Astrocyte (in vitro differentiated cells and primary cell): ENCODE measurements around the gene BMPR1B. TPM values are rescaled to one million over a fixed set of nuclear protein-coding genes. Genes with fewer than 3 reads are reported as not detected.

ENCODE experiments used
- DNase-seq: peaks from one replicate; pipeline ENCODE4 v3.0.0-alpha.2; 2010; ENCODE audit warnings: low read depth
- FAIRE-seq: peaks from 2 replicates; lab custom pipeline; 2011; peaks lifted over from hg19 to GRCh38; lab: Jason Lieb, UNC
- H2AFZ ChIP-seq: 2 replicates; pipeline ENCODE4 v1.6.0; 2012; ENCODE audit warnings: low read depth, low read length, inconsistent platforms
- H3K27ac ChIP-seq: 2 replicates; pipeline ENCODE4 v1.5.1; 2011; ENCODE audit warnings: low read depth, low read length, inconsistent platforms
- H3K27me3 ChIP-seq: 2 replicates; pipeline ENCODE4 v1.6.0; 2011; ENCODE audit warnings: low read length, inconsistent platforms; ENCODE audit not compliant: insufficient read depth
- H3K36me3 ChIP-seq: 2 replicates; pipeline ENCODE4 v1.5.1; 2011; ENCODE audit warnings: low read length, inconsistent platforms; ENCODE audit not compliant: insufficient read depth
- H3K4me1 ChIP-seq: 2 replicates; pipeline ENCODE4 v1.5.1; 2011; ENCODE audit warnings: low read length, inconsistent platforms; ENCODE audit not compliant: insufficient read depth
- H3K4me2 ChIP-seq: 2 replicates; pipeline ENCODE4 v1.6.0; 2012; ENCODE audit warnings: low read length, inconsistent platforms
- H3K4me3 ChIP-seq: 2 replicates; pipeline ENCODE4 v1.5.1; 2011; ENCODE audit warnings: low read depth, mild to moderate bottlenecking, low read length, inconsistent platforms; ENCODE audit not compliant: insufficient read depth
- H3K79me2 ChIP-seq: 2 replicates; pipeline ENCODE4 v1.6.0; 2012; ENCODE audit warnings: mild to moderate bottlenecking, low read length, inconsistent platforms; ENCODE audit not compliant: insufficient read depth
- H3K9ac ChIP-seq: 2 replicates; pipeline ENCODE4 v1.6.0; 2012; ENCODE audit warnings: mild to moderate bottlenecking, low read length, inconsistent platforms
- H3K9me3 ChIP-seq: 2 replicates; pipeline ENCODE4 v1.5.1; 2012; ENCODE audit warnings: low read depth, mild to moderate bottlenecking, low read length, inconsistent platforms; ENCODE audit not compliant: insufficient read depth
- H4K20me1 ChIP-seq: 2 replicates; pipeline ENCODE4 v1.6.0; 2012; ENCODE audit warnings: low read length, inconsistent platforms; ENCODE audit not compliant: insufficient read depth
- H3K27ac Mint-ChIP-seq: one replicate; pipeline ENCODE4 v1.8.0; 2021; ENCODE audit warnings: mild to moderate bottlenecking, mixed read lengths; ENCODE audit not compliant: unreplicated experiment
- H3K27me3 Mint-ChIP-seq: one replicate; pipeline ENCODE4 v1.8.0; 2021; ENCODE audit warnings: low read depth, mixed read lengths; ENCODE audit not compliant: unreplicated experiment
- H3K36me3 Mint-ChIP-seq: one replicate; pipeline ENCODE4 v1.8.0; 2021; ENCODE audit warnings: low read depth, mixed read lengths; ENCODE audit not compliant: unreplicated experiment
- H3K4me1 Mint-ChIP-seq: one replicate; pipeline ENCODE4 v1.8.0; 2021; ENCODE audit warnings: low read depth, mixed read lengths; ENCODE audit not compliant: unreplicated experiment
- H3K4me3 Mint-ChIP-seq: one replicate; pipeline ENCODE4 v1.8.0; 2021; ENCODE audit warnings: mild to moderate bottlenecking, moderate library complexity, mixed read lengths; ENCODE audit not compliant: unreplicated experiment
- H3K9me3 Mint-ChIP-seq: one replicate; pipeline ENCODE4 v1.8.0; 2021; ENCODE audit warnings: mild to moderate bottlenecking, mixed read lengths; ENCODE audit not compliant: unreplicated experiment
- EZH2 ChIP-seq: IDR thresholded peaks from 2 replicates; pipeline ENCODE4 v1.6.1; 2012; ENCODE audit warnings: mild to moderate bottlenecking, low read length, inconsistent platforms; ENCODE audit not compliant: insufficient read depth
- total RNA-seq: library from RNA; stranded (reverse); gene quantifications from 2 replicates; pipeline ENCODE4 v1.2.1, GENCODE V29; 2021
- TF ChIP-seq, protein P1 (sequence below): IDR thresholded peaks from 2 replicates; pipeline ENCODE4 v1.5.1; 2011; ENCODE audit warnings: low read depth, mild to moderate bottlenecking, inconsistent platforms, low read length, moderate library complexity; ENCODE audit not compliant: insufficient read depth

The BMPR1B gene
- total RNA-seq, 1 donor from 2014 or later, result 14.1 TPM

DNA sequence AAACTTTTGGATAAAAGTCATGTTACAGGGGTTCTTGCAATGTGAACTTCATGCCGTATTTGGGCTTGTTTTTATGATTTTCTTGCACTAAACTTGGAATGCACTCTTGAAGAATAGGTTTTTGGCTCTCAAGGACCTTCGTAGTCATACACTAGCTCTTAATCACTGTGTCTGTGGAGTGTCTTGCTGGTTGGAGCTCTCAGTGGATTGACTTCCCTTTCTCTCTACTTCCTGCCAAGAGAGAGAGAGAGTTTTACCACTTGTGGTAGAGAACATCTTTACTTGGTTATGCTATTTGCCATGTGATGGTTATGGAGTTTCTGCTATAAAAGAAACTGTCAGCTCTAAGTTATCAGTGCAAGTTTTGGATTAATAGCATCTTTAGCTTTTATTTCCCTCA is 112.4 kb downstream of the BMPR1B start:
- DNase-seq (peak; percentile 35), FAIRE-seq (no peak)
- TF ChIP-seq EZH2, result no peak
- TF ChIP-seq, protein P1, sequence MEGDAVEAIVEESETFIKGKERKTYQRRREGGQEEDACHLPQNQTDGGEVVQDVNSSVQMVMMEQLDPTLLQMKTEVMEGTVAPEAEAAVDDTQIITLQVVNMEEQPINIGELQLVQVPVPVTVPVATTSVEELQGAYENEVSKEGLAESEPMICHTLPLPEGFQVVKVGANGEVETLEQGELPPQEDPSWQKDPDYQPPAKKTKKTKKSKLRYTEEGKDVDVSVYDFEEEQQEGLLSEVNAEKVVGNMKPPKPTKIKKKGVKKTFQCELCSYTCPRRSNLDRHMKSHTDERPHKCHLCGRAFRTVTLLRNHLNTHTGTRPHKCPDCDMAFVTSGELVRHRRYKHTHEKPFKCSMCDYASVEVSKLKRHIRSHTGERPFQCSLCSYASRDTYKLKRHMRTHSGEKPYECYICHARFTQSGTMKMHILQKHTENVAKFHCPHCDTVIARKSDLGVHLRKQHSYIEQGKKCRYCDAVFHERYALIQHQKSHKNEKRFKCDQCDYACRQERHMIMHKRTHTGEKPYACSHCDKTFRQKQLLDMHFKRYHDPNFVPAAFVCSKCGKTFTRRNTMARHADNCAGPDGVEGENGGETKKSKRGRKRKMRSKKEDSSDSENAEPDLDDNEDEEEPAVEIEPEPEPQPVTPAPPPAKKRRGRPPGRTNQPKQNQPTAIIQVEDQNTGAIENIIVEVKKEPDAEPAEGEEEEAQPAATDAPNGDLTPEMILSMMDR, result no peak
- H4K20me1 ChIP-seq, result no peaks in the 10 kb centered on the region
- no peak overlapping the region for H3K4me3 ChIP-seq
- no peaks in the 10 kb centered on the region for H3K4me1 ChIP-seq
- peaks cover 12% of the 10 kb centered on the region for H3K4me1 Mint-ChIP-seq
- H3K27ac ChIP-seq, result no peak overlapping the region
- no peak overlapping the region for H3K27ac Mint-ChIP-seq
- no peaks in the 10 kb centered on the region for H3K36me3 ChIP-seq
- H3K9ac ChIP-seq, result no peak overlapping the region
- no peak overlapping the region for H2AFZ ChIP-seq
- H3K4me3 Mint-ChIP-seq, result no peak overlapping the region
- no peak overlapping the region for H3K4me2 ChIP-seq
- peaks cover 2% of the 10 kb centered on the region for H3K36me3 Mint-ChIP-seq
- no peaks in the 10 kb centered on the region for H3K9me3 Mint-ChIP-seq
- H3K27me3 ChIP-seq, result no peaks in the 10 kb centered on the region
- H3K9me3 ChIP-seq, result no peaks in the 10 kb centered on the region
- H3K79me2 ChIP-seq, result no peaks in the 10 kb centered on the region
- H3K27me3 Mint-ChIP-seq, result no peaks in the 10 kb centered on the region

DNA sequence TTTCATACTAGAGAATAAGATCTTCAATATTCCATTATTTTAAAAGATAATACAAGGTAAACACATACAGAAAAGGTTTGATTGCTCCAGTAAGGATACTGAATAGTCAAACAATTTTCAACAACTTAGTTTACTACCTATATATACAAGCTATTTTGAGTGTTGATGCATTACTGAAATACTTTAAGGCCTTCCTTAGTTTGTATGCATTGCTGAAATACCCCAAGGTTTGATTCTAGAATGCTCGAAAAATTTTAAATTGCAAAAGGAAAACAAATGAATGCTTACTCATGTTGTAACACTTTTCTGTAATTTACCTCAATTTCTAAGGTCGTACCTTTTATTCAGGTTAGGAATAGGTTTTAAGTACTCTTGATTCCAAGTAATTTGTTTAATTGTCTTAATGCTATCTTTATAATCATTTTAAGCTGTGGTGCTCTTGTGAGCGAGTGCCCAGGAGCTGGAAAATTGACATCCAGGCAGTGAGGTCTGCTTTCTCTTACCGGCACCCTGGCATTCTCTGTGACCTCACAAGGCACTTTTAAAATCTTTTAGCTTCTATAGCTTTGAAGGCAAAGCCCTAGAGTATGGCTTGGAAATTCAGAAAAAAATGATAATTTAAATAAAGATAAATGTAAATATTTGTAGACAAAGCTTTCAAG is 114.0 kb downstream of the BMPR1B start:
- no peak for TF ChIP-seq EZH2
- TF ChIP-seq, protein P1, result no peak
- H3K9me3 Mint-ChIP-seq, result no peaks in the 10 kb centered on the region
- Histone ChIP-seq H3K4me1 (no peaks in the 10 kb centered on the region), H3K9ac (no peak overlapping the region), H3K27me3 (no peaks in the 10 kb centered on the region), H3K4me2 (no peak overlapping the region), H3K36me3 (no peaks in the 10 kb centered on the region), H3K79me2 (no peaks in the 10 kb centered on the region), H4K20me1 (no peaks in the 10 kb centered on the region), H3K4me3 (no peak overlapping the region), H3K9me3 (no peaks in the 10 kb centered on the region), H3K27ac (no peak overlapping the region), H2AFZ (no peak overlapping the region)
- no peak for DNase-seq
- no peaks in the 10 kb centered on the region for H3K27me3 Mint-ChIP-seq
- no peak overlapping the region for H3K4me3 Mint-ChIP-seq
- no peak for FAIRE-seq
- peaks cover 2% of the 10 kb centered on the region for H3K36me3 Mint-ChIP-seq
- no peak overlapping the region for H3K27ac Mint-ChIP-seq
- peaks cover 12% of the 10 kb centered on the region for H3K4me1 Mint-ChIP-seq

GRCh38 chr4:94877973-94878372 is 120.2 kb downstream of the BMPR1B start:
- H3K9me3 ChIP-seq, result no peaks in the 10 kb centered on the region
- H3K79me2 ChIP-seq, result no peaks in the 10 kb centered on the region
- DNase-seq (peak; percentile 31), FAIRE-seq (peak; percentile 58)
- no peak overlapping the region for H3K27ac ChIP-seq
- peaks cover 5% of the 10 kb centered on the region for H3K4me1 ChIP-seq
- H3K9ac ChIP-seq, result no peak overlapping the region
- H4K20me1 ChIP-seq, result no peaks in the 10 kb centered on the region
- no peak overlapping the region for H3K4me3 ChIP-seq
- H3K36me3 ChIP-seq, result no peaks in the 10 kb centered on the region
- peak overlapping the region; percentile 20 for H3K4me2 ChIP-seq
- H3K27me3 ChIP-seq, result no peaks in the 10 kb centered on the region
- Mint-ChIP-seq H3K27ac (peak overlapping the region; percentile 58), H3K9me3 (no peaks in the 10 kb centered on the region), H3K36me3 (peaks cover 2% of the 10 kb centered on the region), H3K4me1 (peaks cover 12% of the 10 kb centered on the region), H3K4me3 (no peak overlapping the region), H3K27me3 (no peaks in the 10 kb centered on the region)
- H2AFZ ChIP-seq, result no peak overlapping the region
- TF ChIP-seq EZH2, result no peak
- TF ChIP-seq, protein P1, result no peak
